ENCODE measurements around the gene VPS16.

VPS16 gene

GRCh38 chr20:2840138-2840966, at the start of gene VPS16, which contains the start of gene PCED1A:
Gene VPS16 (plus strand): TSS chr20:2840745. CDS start chr20:2840775, 30 bp downstream.
Gene PCED1A (minus strand): TSS chr20:2840655. CDS start chr20:2839912, 743 bp downstream.
- peak; percentile 89 for DNase-seq

- DNase-seq: no peak
Measured at GRCh38 chr20:2793471-2793870, 47.1 kb upstream of the VPS16 start.

GRCh38 chr20:2794202-2794748, 46.3 kb upstream of the VPS16 start:
- no peak for DNase-seq

DNA sequence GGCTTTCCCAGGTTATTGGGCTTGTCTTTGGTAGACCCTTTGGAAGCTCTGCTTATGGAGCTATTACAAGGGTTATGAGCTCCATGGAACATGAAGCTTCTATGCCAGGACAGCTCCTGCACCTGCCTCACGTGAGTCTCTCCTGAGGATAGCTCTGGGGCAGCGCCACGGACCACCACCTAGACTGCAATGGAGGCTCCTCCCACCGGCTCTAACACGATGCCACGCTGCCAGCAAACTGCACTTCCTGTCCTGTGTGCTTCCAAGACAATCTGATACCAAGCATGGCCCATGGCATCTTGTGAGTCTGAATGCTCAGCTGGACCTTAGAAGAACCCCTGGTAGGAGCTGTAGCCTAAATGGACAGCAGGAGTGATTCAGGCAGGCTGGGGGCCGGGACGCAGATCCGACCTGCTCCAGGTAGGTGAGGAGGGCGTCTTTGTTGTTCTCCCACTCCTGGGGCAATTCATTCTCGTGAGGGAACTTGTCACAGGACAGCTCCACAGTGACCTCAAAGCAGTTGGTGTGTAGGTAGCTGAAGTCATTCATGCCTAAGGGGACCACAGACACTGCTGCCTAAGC, 45.6 kb upstream of the VPS16 start:
- no peak for DNase-seq

DNA sequence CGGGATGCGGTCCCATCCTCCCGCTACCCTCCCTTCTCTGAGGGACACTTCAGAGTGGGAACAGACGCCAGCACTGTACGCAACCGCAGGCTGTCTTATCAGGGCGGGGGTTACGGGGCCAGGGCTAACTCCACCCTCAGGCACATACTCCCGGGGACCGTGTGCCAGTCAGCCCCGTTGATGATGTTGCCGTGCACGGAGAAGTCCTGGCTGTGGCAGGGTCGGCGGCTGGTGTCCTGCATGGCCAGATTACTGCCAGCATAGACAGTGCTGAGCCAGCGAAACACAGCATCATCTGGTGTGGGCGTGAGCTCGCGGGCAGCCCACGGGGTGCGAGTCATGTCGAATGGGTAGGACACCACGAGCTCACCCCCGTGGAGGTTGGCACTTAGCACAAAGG, 45.1 kb upstream of the VPS16 start:
- DNase-seq: no peak

GRCh38 chr20:2796011-2796660, 44.4 kb upstream of the VPS16 start:
- no peak for DNase-seq

GRCh38 chr20:2797136-2797983, 43.2 kb upstream of the VPS16 start:
- DNase-seq: no peak

DNA sequence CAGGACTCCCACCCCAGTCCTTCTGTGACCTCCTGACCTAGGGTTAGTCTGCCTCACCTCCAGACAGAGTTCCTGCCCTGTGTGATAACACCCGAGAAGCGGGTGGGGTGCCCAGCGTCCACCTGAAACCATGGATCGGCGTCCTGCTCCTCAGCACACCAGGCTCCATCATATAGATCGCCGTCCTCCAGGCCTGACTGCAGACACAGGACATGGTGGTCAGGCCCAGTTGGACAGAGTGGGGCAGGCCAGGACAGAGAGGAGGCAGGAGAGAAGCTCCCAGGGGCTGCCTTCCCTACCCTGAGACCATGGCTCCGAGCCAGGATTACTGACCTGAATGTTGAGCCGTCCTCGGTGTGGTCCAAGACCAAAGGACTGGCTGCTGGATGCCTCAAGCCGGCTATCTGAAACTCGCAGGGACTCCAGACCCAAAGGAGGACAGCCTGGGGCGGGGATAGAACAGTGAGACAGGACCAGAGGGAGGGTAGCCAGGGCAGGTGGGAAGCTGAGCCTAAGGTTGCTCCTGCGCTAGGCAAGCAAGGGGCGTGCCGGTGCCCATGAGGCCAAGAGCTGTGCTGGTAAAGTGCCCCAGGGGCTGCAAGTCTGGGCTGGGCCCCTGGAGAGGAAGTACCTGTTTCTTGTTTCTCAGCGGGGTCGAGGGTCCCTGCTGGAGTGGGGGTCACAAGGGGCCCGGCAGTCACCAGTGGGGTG, 42.3 kb upstream of the VPS16 start:
- DNase-seq: no peak

GRCh38 chr20:2798814-2799213, 41.7 kb upstream of the VPS16 start:
- DNase-seq: no peak

GRCh38 chr20:2799271-2799670, 41.3 kb upstream of the VPS16 start:
- no peak for DNase-seq

GRCh38 chr20:2799688-2800520, 40.6 kb upstream of the VPS16 start:
- no peak for DNase-seq

DNA sequence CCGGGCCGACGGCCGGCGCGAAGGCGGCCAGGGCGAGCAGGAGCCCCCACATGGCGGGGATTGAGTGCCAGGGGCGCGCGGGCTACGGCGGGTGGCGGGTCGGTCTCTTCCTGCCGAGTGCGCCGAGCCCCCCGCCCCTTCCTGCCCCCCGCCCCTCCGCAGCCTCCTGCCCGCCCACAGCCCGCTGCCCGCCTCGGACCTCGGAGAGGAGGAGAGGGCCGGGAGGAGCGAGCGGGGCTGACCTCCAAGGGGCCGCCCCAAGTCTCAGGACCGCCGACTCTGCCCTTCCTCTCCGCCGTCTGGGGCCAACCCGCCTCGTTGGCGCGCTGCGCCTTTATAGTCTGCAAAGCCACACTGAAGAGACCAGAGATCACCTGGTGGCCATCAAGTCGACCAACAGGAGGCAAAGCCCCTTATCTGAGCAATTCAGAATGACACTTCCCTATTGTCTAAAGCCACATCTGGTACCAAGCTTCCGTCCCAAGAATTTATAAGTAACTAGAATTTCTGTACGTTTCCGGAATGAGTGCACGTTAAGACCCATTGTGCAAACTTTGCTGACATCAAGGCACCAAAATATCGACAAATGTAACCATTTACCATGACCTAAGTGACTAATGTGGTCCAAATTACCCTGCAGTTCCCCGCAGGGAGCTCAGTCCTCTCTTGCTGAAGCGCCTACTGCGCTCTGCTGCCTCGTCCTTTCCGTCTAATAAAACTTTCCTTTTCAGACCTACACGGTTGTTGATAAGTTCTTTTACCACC, 39.8 kb upstream of the VPS16 start, which contains the start of gene CPXM1:
Gene CPXM1, minus strand, starts transcription at position 107 of the 765 bp plus-strand sequence. Its CDS starts 55 bp downstream, at position 52.
- peak; percentile 87 for DNase-seq

GRCh38 chr20:2801286-2801728, 39.2 kb upstream of the VPS16 start:
- DNase-seq: no peak

DNA sequence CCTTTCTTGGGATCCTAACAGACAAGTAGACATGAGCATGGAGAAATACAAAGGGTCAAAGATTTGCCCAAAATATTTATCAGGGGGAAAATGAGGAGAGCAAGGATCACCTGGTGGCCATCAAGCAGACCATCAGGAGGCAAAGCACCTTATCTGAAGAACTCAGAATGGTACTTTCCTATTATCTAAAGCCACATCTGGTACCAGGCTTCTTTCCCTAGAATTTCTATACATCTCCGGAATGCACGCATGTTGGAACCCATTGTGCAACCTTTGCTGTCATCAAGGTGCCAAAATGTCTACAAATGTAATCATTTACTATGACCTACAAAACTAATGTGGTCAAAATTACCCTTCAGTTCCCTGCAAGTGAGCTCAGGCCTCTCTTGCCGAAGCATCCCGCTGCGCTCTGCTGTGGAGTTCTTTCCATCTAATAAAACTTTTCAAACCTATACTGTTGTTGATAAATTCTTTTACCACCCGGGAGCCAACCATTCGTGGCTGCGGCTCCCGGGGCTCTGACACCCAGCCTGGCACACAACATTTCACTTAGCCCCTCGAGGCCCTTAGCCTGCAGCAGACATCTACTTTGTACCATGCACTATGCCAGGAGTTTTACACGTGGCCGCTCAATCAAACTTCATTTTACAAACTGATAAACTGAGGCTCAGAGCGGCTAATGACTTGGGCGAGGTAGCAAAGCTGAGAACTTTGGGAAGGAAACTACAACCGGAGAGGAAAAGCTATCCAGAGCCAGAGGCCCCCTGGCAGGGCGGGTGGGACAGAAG, 36.3 kb upstream of the VPS16 start:
- DNase-seq: no peak

DNA sequence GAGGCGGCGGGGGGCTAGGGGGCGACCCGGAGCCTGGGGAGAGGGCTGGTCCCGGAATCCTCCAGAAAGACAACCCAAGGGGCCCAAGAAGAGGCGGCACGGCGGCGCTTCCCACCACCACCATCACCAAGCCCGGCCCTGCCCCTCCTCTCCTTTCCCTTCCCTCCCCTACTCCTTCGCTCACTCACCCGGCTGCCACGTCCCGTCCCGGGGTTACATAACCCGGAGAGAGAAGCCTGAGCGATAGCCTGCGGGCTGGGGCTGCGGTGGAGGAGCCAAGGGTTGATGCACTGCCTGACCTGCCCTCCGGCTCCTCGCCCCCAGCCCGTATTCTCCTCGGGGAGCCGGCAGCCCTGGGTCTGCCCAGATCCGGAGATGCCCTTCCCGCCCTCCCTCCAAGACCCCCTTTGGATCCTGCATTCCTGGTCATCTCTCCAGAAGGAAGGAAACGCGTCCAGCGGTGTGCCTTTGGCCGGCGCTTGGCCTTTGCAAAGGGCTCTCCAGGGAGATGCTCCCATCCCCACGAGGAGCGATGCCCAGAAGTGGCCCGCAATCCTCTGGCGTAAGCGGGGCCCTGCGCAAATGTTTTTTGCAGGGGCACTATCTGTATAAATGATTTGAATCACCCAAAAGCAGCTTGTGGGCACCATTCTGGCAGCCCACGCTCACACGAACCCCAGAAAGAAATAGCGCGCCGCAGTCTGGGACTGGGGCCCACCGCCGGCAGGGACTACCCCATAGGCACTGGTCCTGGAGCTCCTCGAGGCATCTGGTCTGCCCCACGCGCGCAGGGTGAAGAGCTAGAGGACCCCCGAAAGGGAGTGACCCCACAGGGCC, 35.5 kb upstream of the VPS16 start:
- DNase-seq: peak; percentile 13

DNA sequence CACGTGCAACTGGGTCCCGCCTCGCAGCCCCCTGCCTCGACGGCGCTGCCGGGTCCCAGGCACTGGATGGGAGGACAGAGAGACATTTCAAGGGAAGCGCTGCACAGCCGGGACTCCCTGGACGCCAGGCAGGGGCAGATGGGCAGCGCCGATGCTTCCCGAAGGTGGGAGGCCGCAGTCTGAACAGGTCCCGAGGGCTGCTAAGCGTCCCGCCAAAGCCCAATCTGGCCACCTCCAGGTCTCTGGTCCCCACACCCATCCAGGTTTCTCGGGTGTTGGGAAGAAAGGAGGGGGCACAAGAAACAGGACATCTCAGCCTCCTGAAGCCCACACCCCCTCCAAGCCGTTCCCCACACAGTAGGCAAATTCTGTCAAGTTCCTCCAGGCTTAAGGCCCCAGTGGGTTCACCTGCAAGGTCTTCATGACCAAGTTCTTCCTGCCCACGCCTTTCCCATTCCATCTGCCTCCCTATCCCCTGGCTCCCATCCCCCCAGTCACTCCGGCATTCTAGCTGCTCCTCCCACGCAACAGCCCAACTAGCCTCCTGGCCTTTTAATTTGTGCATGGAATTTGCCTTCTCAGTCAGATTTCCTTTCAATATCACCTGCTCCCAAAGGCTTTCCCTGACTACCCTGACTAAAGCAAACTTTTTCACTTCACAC, 34.7 kb upstream of the VPS16 start:
- no peak for DNase-seq

- DNase-seq: no peak
Measured at GRCh38 chr20:2806351-2806701, 34.2 kb upstream of the VPS16 start.

DNA sequence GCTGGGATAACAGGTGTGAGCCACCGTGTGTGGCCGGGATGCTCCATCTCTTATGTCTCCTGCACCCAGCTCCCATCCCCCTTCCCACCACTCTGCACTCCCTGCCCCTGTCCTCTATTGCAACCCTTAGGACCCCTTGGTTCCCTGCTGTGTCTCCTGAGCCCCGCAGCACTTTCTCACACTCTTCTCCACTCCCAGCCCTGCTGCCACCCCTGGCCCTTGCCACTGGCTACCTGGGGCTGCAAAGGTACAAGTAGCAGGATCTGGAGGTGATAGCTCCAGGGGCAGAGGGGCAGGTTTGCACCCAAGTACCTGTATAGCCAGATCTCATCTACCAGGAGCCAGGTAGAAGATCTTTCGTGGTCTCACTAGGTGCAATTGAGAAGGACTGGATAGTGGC, 33.5 kb upstream of the VPS16 start:
- DNase-seq: no peak
